HepG2 (cell line): Measurements from ENCODE around the gene GLRA1. TPM values are rescaled to one million over a fixed set of nuclear protein-coding genes. Genes with fewer than 3 reads are reported as not detected.

Experiments
- ARID2 ChIP-seq: sonication (generic); formaldehyde crosslinking; IDR thresholded peaks from 2 replicates; pipeline ENCODE4 v1.8.1; 2022; ENCODE audit warnings: mild to moderate bottlenecking, missing genetic modification reagents, borderline replicate concordance
- DPF2 ChIP-seq: sonication (generic); formaldehyde crosslinking; IDR thresholded peaks from 2 replicates; pipeline ENCODE4 v1.4.0; 2020; ENCODE audit warnings: mild to moderate bottlenecking, low read depth, missing genetic modification reagents, borderline replicate concordance
- ERF ChIP-seq: IDR thresholded peaks from 2 replicates; pipeline ENCODE4 v1.6.1; 2018; ENCODE audit warnings: missing biosample characterization, missing genetic modification reagents
- HDAC2 ChIP-seq: sonication (generic); formaldehyde crosslinking; IDR thresholded peaks from 2 replicates; pipeline ENCODE4 v1.4.0; 2020; ENCODE audit warnings: missing genetic modification reagents
- JARID2 ChIP-seq: sonication (generic); formaldehyde crosslinking; IDR thresholded peaks from 2 replicates; pipeline ENCODE4 v1.8.1; 2023; ENCODE audit warnings: missing genetic modification reagents, inconsistent platforms; ENCODE audit not compliant: insufficient replicate concordance
- LCORL ChIP-seq, 2 experiments: fragments of 450-650 bp in 1 of 2; sonication (generic) in 1 of 2; formaldehyde crosslinking in 1 of 2; IDR thresholded peaks; 2 replicates each; pipeline versions ENCODE4 v1.5.0 to v1.6.1; 2017 to 2020; ENCODE audit warnings: antibody characterized with exemption in 1 of 2, missing genetic modification reagents in 1 of 2
- REST ChIP-seq, 2 experiments: IDR thresholded peaks; 2 replicates each; pipeline ENCODE4 v1.6.1; 2011 to 2012; ENCODE audit warnings: low read length in 2 of 2, borderline replicate concordance in 1 of 2, low read depth in 1 of 2, mild to moderate bottlenecking in 1 of 2, moderate library complexity in 1 of 2
- SRSF4 ChIP-seq: fragments of 200-400 bp; formaldehyde crosslinking; IDR thresholded peaks from one replicate; pipeline ENCODE4 v1.6.1; 2018; ENCODE audit warnings: mild to moderate bottlenecking, low read depth, low read length, moderate library complexity; ENCODE audit not compliant: poor library complexity, severe bottlenecking
- STAT6 ChIP-seq: sonication (generic); formaldehyde crosslinking; IDR thresholded peaks from 2 replicates; pipeline ENCODE4 v1.4.0; 2020; ENCODE audit warnings: missing genetic modification reagents, mild to moderate bottlenecking, borderline replicate concordance
- ZBTB34 ChIP-seq: sonication (generic); formaldehyde crosslinking; IDR thresholded peaks from 2 replicates; pipeline ENCODE4 v1.8.0; 2022; ENCODE audit warnings: mild to moderate bottlenecking, missing genetic modification reagents
- ZNF367 ChIP-seq: sonication (generic); formaldehyde crosslinking; IDR thresholded peaks from 2 replicates; pipeline ENCODE4 v1.4.0; 2020; ENCODE audit warnings: missing genetic modification reagents, borderline replicate concordance
- ZNF513 ChIP-seq: sonication (generic); formaldehyde crosslinking; conservative IDR thresholded peaks from 2 replicates; pipeline ENCODE4 v1.5.0; 2020; ENCODE audit warnings: missing genetic modification reagents
- ZNF749 ChIP-seq: sonication (generic); formaldehyde crosslinking; IDR thresholded peaks from 2 replicates; pipeline ENCODE4 v1.8.0; 2022; ENCODE audit warnings: mild to moderate bottlenecking, missing genetic modification reagents, moderate library complexity, borderline replicate concordance
- polyA plus RNA-seq, 8 experiments: library from polyadenylated mRNA; depleted of rRNA in 3 of 8; stranded (reverse) in 7 of 8; unstranded in 1 of 8; fragments of >200 nt; fragmentation: Illumina TruSeq in 4 of 8; extraction: Trizol in 4 of 8; gene quantifications; 2 replicates each; pipeline versions ENCODE4 v1.2.1 to v1.2.3, GENCODE V29; 2011 to 2016; ENCODE audit warnings: low read depth in 4 of 8, missing spikeins in 1 of 8, mixed read lengths in 1 of 8; ENCODE audit not compliant: insufficient read depth in 1 of 8
- total RNA-seq, 5 experiments: library from RNA; depleted of rRNA; stranded (reverse); fragments of >200 nt; fragmentation: Illumina TruSeq; extraction: Trizol; gene quantifications; 2 replicates each; pipeline ENCODE4 v1.2.3, GENCODE V29; 2016; ENCODE audit warnings: low read depth in 1 of 5

GLRA1 gene
- total and polyA plus RNA-seq, 2 of the 13 experiments (the other 11 are each of a cell fraction or from before 2014, with no cell fraction given): not detected

GRCh38 chr5:151820903-151821302 is 103.7 kb downstream of the GLRA1 start (continued):
- TF ChIP-seq ZNF513 (CRISPR knock-in tag): no peak
- no peak for TF ChIP-seq ZNF367
- TF ChIP-seq DPF2: peak; percentile 23; the same call in 1 of the 2 replicates
- no peak for TF ChIP-seq STAT6 (CRISPR knock-in tag)
- no peak for TF ChIP-seq SRSF4
- TF ChIP-seq ZNF749 (CRISPR knock-in tag): no peak
- no peak for TF ChIP-seq JARID2 (CRISPR knock-in tag)
- TF ChIP-seq ERF: no peak
- no peak for TF ChIP-seq ARID2 (CRISPR knock-in tag)
- peak in 1 of 2 experiments; percentile 86; a peak in 3 of 4 replicates for TF ChIP-seq REST (IDR thresholded peaks at IDR 0.05; ENCODE audit: borderline replicate concordance in 1 of 2, low read depth in 1 of 2, low read length in 2 of 2)
- peak; percentile 75 for TF ChIP-seq HDAC2 (CRISPR knock-in tag)
- TF ChIP-seq LCORL (IDR thresholded peaks at IDR 0.05): no peak
- TF ChIP-seq LCORL (CRISPR knock-in tag; IDR thresholded peaks at IDR 0.05): peak; percentile 49; the same call in 1 of the 2 replicates
- TF ChIP-seq ZBTB34 (CRISPR knock-in tag): 0 out of 2 replicates have a peak, but pooled peaks have one; percentile 14
